ENCODE measurements around the gene PDIA5. TPM values are rescaled to one million over a fixed set of nuclear protein-coding genes. Genes with fewer than 3 reads are reported as not detected.

The PDIA5 gene
- 19.4 and 21.4 TPM in 2 replicates for total RNA-seq (2012; rRNA removed)
- polyA plus RNA-seq (2012; rRNA removed) = 37.7 and 42.0 TPM in 2 replicates
- 30.5 and 45.0 TPM in 2 replicates for polyA plus RNA-seq (2012; cell fraction: cytosol; rRNA removed)
- polyA plus RNA-seq (2012; cell fraction: nucleus; rRNA removed; ENCODE audit: low replicate concordance) = 22.6 and 46.8 TPM in 2 replicates
- Bru-seq, nascent RNA = percentile 75 among the genes with signal in this experiment
- BruChase-seq, experiment 1, labeled RNA remaining after a 6-hour chase = percentile 70 among the genes with signal in this experiment
- BruChase-seq, experiment 2, labeled RNA remaining after a 2-hour chase = percentile 80 among the genes with signal in this experiment
- long read RNA-seq, transcript PDIA5-201 (17 exons, 1,799 nt) = major isoform, 39 of 50 reads
- long read RNA-seq, partial matches to known transcripts = 4 of 50 reads
- long read RNA-seq, other reads (novel, unspliced or antisense) = 7 of 50 reads

DNA sequence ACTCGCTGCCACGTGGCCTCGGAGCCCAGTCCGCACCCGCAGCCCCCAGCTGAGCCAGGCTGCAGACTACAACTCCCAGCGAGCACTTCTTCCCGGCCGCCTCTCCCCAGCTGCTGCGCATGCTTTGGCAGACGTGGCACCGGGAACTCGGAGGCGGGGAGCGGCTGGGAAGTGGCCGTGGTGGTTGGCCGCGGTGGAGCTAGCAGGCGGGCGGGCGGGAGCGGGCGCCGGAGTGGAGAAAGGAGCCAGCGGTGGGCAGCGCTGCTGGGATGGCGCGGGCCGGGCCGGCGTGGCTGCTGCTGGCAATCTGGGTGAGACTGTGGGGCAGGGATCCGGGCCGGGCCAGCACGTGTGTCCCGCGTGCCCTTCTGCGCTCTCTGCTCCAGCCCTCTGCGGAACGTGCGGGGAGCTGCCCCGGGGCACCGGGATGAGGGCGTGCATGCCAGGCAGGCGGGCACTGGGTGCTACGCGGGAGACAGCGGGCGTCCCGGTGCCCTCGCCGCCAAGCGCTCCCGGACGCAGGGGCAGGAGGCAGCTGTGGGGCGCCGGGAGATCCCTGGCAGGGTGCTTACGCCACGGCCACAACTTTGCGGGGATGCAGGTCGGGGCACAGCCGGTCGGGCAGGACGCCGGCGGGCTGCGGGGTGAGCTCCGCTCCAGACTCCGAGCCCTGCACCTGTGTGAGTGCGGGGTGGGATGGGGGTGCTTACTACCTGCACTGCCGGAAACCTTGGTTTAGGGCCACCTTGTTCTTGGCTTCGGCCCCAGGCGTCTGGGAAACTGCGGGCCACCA, at the start of gene PDIA5:
Gene PDIA5, plus strand, starts transcription at position 130 of the 793 bp plus-strand sequence. Its CDS starts 140 bp downstream, at position 270.
- Histone ChIP-seq H4K8ac (ENCODE audit: low read depth in 2 of 2, low read length in 2 of 2) (peak within 1 kb of the TSS; percentile 42 to 82), H3K23ac (ENCODE audit: low read depth, low read length) (peak within 1 kb of the TSS; percentile 63; the same call in 1 of the 2 replicates), H3K14ac (replicated peaks; ENCODE audit: low read depth, low read length) (peak within 1 kb of the TSS; percentile 89), H3K27me3 (ENCODE audit: control insufficient read depth, insufficient read depth, low read length) (peaks cover 11% of the 10 kb centered on the region), H3K56ac (ENCODE audit: extremely low read depth, insufficient read depth, low read length) (0 out of 2 replicates have a peak within 1 kb of the TSS, but pooled peaks have one; percentile 48), H3K4me2 (ENCODE audit: low read depth, low read length) (peak within 1 kb of the TSS; percentile 87), H3K9ac (ENCODE audit: low read depth, low read length) (peak within 1 kb of the TSS; percentile 79), H2AFZ (replicated peaks; ENCODE audit: low read length, poor library complexity) (peak within 1 kb of the TSS; percentile 87), H3K9me1 (ENCODE audit: insufficient read depth, low read length) (peaks cover 12% of the 10 kb centered on the region), H3K4ac (ENCODE audit: low read depth, low read length) (peak within 1 kb of the TSS; percentile 79), H2BK5ac (ENCODE audit: low read depth, low read length, poor library complexity, severe bottlenecking) (peak within 1 kb of the TSS; percentile 56), H3K9me3 (ENCODE audit: control insufficient read depth, insufficient read depth, low read length) (no peaks in the 10 kb centered on the region), H2AK9ac (replicated peaks; ENCODE audit: low read depth, low read length, poor library complexity) (peak within 1 kb of the TSS; percentile 93), H3K36me3 (ENCODE audit: control insufficient read depth, insufficient read depth, low read length) (no peaks in the 10 kb centered on the region), H2BK120ac (ENCODE audit: low read depth, low read length) (peak within 1 kb of the TSS; percentile 59; the same call in 1 of the 2 replicates), H3K79me1 (ENCODE audit: low read depth in 1 of 2, low read length in 2 of 2) (peaks cover 21 to 46% of the 10 kb centered on the region in 2 experiments; a peak in 3 of 4 replicates), H4K5ac (ENCODE audit: low read depth, low read length) (peak within 1 kb of the TSS; percentile 35), H3K4me3 (ENCODE audit: insufficient read depth, low read depth, low read length) (peak within 1 kb of the TSS; percentile 94), H2AK5ac (ENCODE audit: low read depth, low read length) (0 out of 2 replicates have a peak within 1 kb of the TSS, but pooled peaks have one; percentile 40), H4K91ac (ENCODE audit: insufficient read depth, low read depth, low read length) (peak within 1 kb of the TSS; percentile 62), H2BK15ac (ENCODE audit: low read depth, low read length) (peak within 1 kb of the TSS; percentile 88), H4K20me1 (ENCODE audit: insufficient read depth, low read length) (peaks cover 31% of the 10 kb centered on the region), H3K18ac (ENCODE audit: low read depth, low read length) (no peak within 1 kb of the TSS; the same call in 1 of the 2 replicates), H3K27ac (ENCODE audit: insufficient read depth, low read length) (peak within 1 kb of the TSS; percentile 78), H3K4me1 (ENCODE audit: control insufficient read depth, insufficient read depth, low read length) (peaks cover 8% of the 10 kb centered on the region), H2BK20ac (ENCODE audit: low read depth, low read length) (peak within 1 kb of the TSS; percentile 60; the same call in 1 of the 2 replicates)
- in situ Hi-C loops (cut with MboI; ENCODE audit: low sequenced_read_pairs) (no loop called here), intact Hi-C loops (cut with micrococcal nuclease) (no loop called here), dilution Hi-C loops (cut with HindIII; ENCODE audit: low sequenced_read_pairs, unreplicated experiment) (no loop called here)
- ATAC-seq (ENCODE audit: low read depth) (peak; percentile 96), DNase-seq (peak; percentile 86)
- CTCF ChIA-PET = no interaction called here
- BruUV-seq (replicated peaks) = no TSS peak
- 1% methylated on average over 22 of the region's 72 CpGs; no CpG with 5 or more reads in 1 of the 2 experiments for WGBS, 2 experiments (ENCODE audit: extremely low coverage in 2 of 2, insufficient read length in 1 of 2)
- POLR2A ChIA-PET (ENCODE audit: unreplicated experiment) = interaction anchor here (0.8 kb wide), 1 partner anchor 180 kb away, joined by 8 read pairs; no protein-coding TSS in a partner anchor
- TF ChIP-seq POLR2A (IDR thresholded peaks at IDR 0.05; ENCODE audit: low read depth, low read length) (peak; percentile 79), ELK1 (IDR thresholded peaks at IDR 0.05; ENCODE audit: borderline replicate concordance, low read depth, low read length) (no peak), CHD1 (IDR thresholded peaks at IDR 0.05; ENCODE audit: low read depth, low read length) (0 out of 2 replicates have a peak, but pooled peaks have one; percentile 42), NFE2L2 (IDR thresholded peaks at IDR 0.05; ENCODE audit: low read depth, low read length) (no peak), BHLHE40 (IDR thresholded peaks at IDR 0.05; ENCODE audit: low read depth, low read length) (peak; percentile 69; the same call in 1 of the 2 replicates), FOS (IDR thresholded peaks at IDR 0.05; ENCODE audit: low read depth, low read length) (no peak), MAFK (IDR thresholded peaks at IDR 0.05; ENCODE audit: low read depth, low read length) (no peak), CEBPB (IDR thresholded peaks at IDR 0.05; ENCODE audit: low read depth, low read length) (no peak), RAD21 (IDR thresholded peaks at IDR 0.05; ENCODE audit: low read length) (no peak), SMC3 (IDR thresholded peaks at IDR 0.05; ENCODE audit: low read depth, low read length) (no peak)
- TF ChIP-seq, protein P1, sequence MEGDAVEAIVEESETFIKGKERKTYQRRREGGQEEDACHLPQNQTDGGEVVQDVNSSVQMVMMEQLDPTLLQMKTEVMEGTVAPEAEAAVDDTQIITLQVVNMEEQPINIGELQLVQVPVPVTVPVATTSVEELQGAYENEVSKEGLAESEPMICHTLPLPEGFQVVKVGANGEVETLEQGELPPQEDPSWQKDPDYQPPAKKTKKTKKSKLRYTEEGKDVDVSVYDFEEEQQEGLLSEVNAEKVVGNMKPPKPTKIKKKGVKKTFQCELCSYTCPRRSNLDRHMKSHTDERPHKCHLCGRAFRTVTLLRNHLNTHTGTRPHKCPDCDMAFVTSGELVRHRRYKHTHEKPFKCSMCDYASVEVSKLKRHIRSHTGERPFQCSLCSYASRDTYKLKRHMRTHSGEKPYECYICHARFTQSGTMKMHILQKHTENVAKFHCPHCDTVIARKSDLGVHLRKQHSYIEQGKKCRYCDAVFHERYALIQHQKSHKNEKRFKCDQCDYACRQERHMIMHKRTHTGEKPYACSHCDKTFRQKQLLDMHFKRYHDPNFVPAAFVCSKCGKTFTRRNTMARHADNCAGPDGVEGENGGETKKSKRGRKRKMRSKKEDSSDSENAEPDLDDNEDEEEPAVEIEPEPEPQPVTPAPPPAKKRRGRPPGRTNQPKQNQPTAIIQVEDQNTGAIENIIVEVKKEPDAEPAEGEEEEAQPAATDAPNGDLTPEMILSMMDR (conservative IDR thresholded peaks at IDR 0.05; ENCODE audit: low read depth, low read length) = no peak
- TF ChIP-seq, protein P2, sequence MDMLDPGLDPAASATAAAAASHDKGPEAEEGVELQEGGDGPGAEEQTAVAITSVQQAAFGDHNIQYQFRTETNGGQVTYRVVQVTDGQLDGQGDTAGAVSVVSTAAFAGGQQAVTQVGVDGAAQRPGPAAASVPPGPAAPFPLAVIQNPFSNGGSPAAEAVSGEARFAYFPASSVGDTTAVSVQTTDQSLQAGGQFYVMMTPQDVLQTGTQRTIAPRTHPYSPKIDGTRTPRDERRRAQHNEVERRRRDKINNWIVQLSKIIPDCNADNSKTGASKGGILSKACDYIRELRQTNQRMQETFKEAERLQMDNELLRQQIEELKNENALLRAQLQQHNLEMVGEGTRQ (IDR thresholded peaks at IDR 0.05; ENCODE audit: low read depth, low read length) = peak; percentile 77
